Natural killer cell (primary cell): ENCODE results near the gene BRCA1. TPM values are rescaled to one million over a fixed set of nuclear protein-coding genes. Genes with fewer than 3 reads are reported as not detected.

ENCODE experiments used
- ATAC-seq, 3 donors: fragments of 150-1000 bp in 2 of 3; fragments of 200-7000 bp in 1 of 3; cut with Tn5 transposase; 1 replicate in 1 of 3; 2 replicates in 2 of 3; pipeline ENCODE4 v1.10.0; 2021; ENCODE audit warnings: mild to moderate bottlenecking in 2 of 3, moderate library complexity in 2 of 3
- DNase-seq, 2 donors: peaks; one replicate each; pipeline versions ENCODE4 v3.0.0 to v3.0.0-alpha.2; 2013 to 2021; ENCODE audit warnings: mixed read lengths in 1 of 2
- H3K27ac ChIP-seq: one replicate; pipeline ENCODE4 v1.5.1; 2013; ENCODE audit warnings: mild to moderate bottlenecking, low read length
- H3K27me3 ChIP-seq: one replicate; pipeline ENCODE4 v1.6.1; 2013; ENCODE audit warnings: low read length; ENCODE audit not compliant: control insufficient read depth, insufficient read depth
- H3K36me3 ChIP-seq: one replicate; pipeline ENCODE4 v1.6.1; 2013; ENCODE audit warnings: low read length; ENCODE audit not compliant: control insufficient read depth, insufficient read depth
- H3K4me1 ChIP-seq: one replicate; pipeline ENCODE4 v1.6.1; 2013; ENCODE audit warnings: low read length; ENCODE audit not compliant: control insufficient read depth, insufficient read depth
- H3K4me3 ChIP-seq: one replicate; pipeline ENCODE4 v1.5.1; 2013; ENCODE audit warnings: low read length
- H3K9me3 ChIP-seq: one replicate; pipeline ENCODE4 v1.6.1; 2013; ENCODE audit warnings: low read length; ENCODE audit not compliant: control insufficient read depth, insufficient read depth
- H3K27ac Mint-ChIP-seq, 2 donors: one replicate each; pipeline ENCODE4 v1.8.0; 2022; ENCODE audit warnings: mild to moderate bottlenecking in 2 of 2, mixed read lengths in 2 of 2, moderate library complexity in 1 of 2
- H3K27me3 Mint-ChIP-seq, 2 donors: one replicate each; pipeline ENCODE4 v1.8.0; 2022; ENCODE audit warnings: low read depth in 2 of 2, mixed read lengths in 2 of 2
- H3K36me3 Mint-ChIP-seq: one replicate; pipeline ENCODE4 v1.8.0; 2022; ENCODE audit warnings: mixed read lengths
- H3K4me1 Mint-ChIP-seq, 2 donors: one replicate each; pipeline ENCODE4 v1.8.0; 2022; ENCODE audit warnings: mixed read lengths in 2 of 2
- H3K4me3 Mint-ChIP-seq: one replicate; pipeline ENCODE4 v1.8.0; 2022; ENCODE audit warnings: mild to moderate bottlenecking, moderate library complexity, mixed read lengths
- H3K9me3 Mint-ChIP-seq, 2 donors: one replicate each; pipeline ENCODE4 v1.8.0; 2022; ENCODE audit warnings: mixed read lengths in 2 of 2
- WGBS: methylation state at CpG from one replicate; pipeline ENCODE4 v1.1.7; 2013; ENCODE audit warnings: missing lambda C conversion rate; ENCODE audit not compliant: insufficient coverage; 5-methylcytosine and 5-hydroxymethylcytosine counted together
- intact Hi-C: fragments of 100-400 bp; cut with micrococcal nuclease; formaldehyde crosslinking; loops from one replicate; pipeline ENCODE4 v1.14.2; 2022
- total RNA-seq, 4 donors: library from RNA; stranded (reverse); fragments of 120-200 nt in 1 of 4; gene quantifications; one replicate each; pipeline versions ENCODE4 v1.2.3 to v1.2.4, GENCODE V29; 2013 to 2022
- TF ChIP-seq, protein P1 (sequence below): fragments of 200-600 bp; IDR thresholded peaks from one replicate; pipeline ENCODE4 v1.8.0; 2022; ENCODE audit warnings: antibody characterized with exemption

The BRCA1 gene
- total RNA-seq, 3 donors from 2014 or later (not counting 1 experiment from before 2014, with no cell fraction given), result 5.7 to 9.9 (median 8.6) TPM

- Histone ChIP-seq H3K27me3 (no peaks in the 10 kb centered on the region), H3K4me3 (no peak overlapping the region), H3K36me3 (no peaks in the 10 kb centered on the region), H3K4me1 (no peaks in the 10 kb centered on the region), H3K9me3 (no peaks in the 10 kb centered on the region), H3K27ac (no peak overlapping the region)
- no peak for DNase-seq
- H3K4me1 Mint-ChIP-seq, result no peaks in the 10 kb centered on the region
- no peak overlapping the region for H3K4me3 Mint-ChIP-seq
- H3K27ac Mint-ChIP-seq, result no peak overlapping the region
- H3K36me3 Mint-ChIP-seq, result no peaks in the 10 kb centered on the region
- no peaks in the 10 kb centered on the region for H3K9me3 Mint-ChIP-seq
- intact Hi-C loops, result no loop called here
- WGBS, result 100% methylated on average over 1 of the region's 1 CpG
- no peaks in the 10 kb centered on the region for H3K27me3 Mint-ChIP-seq
- TF ChIP-seq, protein P1, sequence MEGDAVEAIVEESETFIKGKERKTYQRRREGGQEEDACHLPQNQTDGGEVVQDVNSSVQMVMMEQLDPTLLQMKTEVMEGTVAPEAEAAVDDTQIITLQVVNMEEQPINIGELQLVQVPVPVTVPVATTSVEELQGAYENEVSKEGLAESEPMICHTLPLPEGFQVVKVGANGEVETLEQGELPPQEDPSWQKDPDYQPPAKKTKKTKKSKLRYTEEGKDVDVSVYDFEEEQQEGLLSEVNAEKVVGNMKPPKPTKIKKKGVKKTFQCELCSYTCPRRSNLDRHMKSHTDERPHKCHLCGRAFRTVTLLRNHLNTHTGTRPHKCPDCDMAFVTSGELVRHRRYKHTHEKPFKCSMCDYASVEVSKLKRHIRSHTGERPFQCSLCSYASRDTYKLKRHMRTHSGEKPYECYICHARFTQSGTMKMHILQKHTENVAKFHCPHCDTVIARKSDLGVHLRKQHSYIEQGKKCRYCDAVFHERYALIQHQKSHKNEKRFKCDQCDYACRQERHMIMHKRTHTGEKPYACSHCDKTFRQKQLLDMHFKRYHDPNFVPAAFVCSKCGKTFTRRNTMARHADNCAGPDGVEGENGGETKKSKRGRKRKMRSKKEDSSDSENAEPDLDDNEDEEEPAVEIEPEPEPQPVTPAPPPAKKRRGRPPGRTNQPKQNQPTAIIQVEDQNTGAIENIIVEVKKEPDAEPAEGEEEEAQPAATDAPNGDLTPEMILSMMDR, result no peak
- ATAC-seq, result no peak
Measured at GRCh38 chr17:43051969-43052368, 73.2 kb downstream of the BRCA1 start.

DNA sequence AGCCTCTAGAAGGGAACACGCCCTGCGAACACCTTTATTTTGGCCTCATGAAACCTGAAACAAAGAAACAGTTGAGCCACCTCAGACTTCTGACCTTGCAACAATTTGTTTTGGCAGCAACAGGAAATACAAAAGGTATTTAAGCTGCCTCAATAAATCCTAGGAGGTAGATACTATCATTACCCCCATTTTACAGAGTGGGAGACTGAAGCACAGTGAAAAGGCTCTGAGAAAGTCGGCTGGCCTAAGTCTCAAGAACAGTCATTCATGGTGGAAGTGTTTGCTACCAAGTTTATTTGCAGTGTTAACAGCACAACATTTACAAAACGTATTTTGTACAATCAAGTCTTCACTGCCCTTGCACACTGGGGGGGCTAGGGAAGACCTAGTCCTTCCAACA lies 81.1 kb downstream of the BRCA1 start:
- H3K9me3 ChIP-seq, result no peaks in the 10 kb centered on the region
- ATAC-seq, result no peak
- no peaks in the 10 kb centered on the region for H3K9me3 Mint-ChIP-seq
- no peaks in the 10 kb centered on the region for H3K27me3 ChIP-seq
- H3K27me3 Mint-ChIP-seq, result no peaks in the 10 kb centered on the region
- no peaks in the 10 kb centered on the region for H3K36me3 Mint-ChIP-seq
- H3K4me3 ChIP-seq, result no peak overlapping the region
- H3K27ac Mint-ChIP-seq, result no peak overlapping the region
- no peak overlapping the region for H3K4me3 Mint-ChIP-seq
- no peak for DNase-seq
- H3K36me3 ChIP-seq, result no peaks in the 10 kb centered on the region
- TF ChIP-seq, protein P1, result no peak
- H3K27ac ChIP-seq, result no peak overlapping the region
- H3K4me1 Mint-ChIP-seq, result no peaks in the 10 kb centered on the region
- intact Hi-C loops, result no loop called here
- no peaks in the 10 kb centered on the region for H3K4me1 ChIP-seq
- WGBS, result 98% methylated on average over 3 of the region's 4 CpGs

GRCh38 chr17:43043307-43043706 lies 81.9 kb downstream of the BRCA1 start:
- ATAC-seq, result no peak
- no peaks in the 10 kb centered on the region for H3K9me3 Mint-ChIP-seq
- TF ChIP-seq, protein P1, result no peak
- intact Hi-C loops, result no loop called here
- no peak for DNase-seq
- H3K4me3 Mint-ChIP-seq, result no peak overlapping the region
- H3K9me3 ChIP-seq, result no peaks in the 10 kb centered on the region
- peak overlapping the region in 1 of 2 donors; percentile 7 for H3K27ac Mint-ChIP-seq
- no peaks in the 10 kb centered on the region for H3K27me3 ChIP-seq
- no peaks in the 10 kb centered on the region for H3K36me3 Mint-ChIP-seq
- no peaks in the 10 kb centered on the region for H3K4me1 ChIP-seq
- no peaks in the 10 kb centered on the region for H3K27me3 Mint-ChIP-seq
- no peak overlapping the region for H3K4me3 ChIP-seq
- no peaks in the 10 kb centered on the region for H3K4me1 Mint-ChIP-seq
- no peaks in the 10 kb centered on the region for H3K36me3 ChIP-seq
- H3K27ac ChIP-seq, result no peak overlapping the region

- H3K36me3 ChIP-seq, result no peaks in the 10 kb centered on the region
- no peak for ATAC-seq
- no peak overlapping the region for H3K27ac ChIP-seq
- 94% methylated on average over 5 of the region's 5 CpGs for WGBS
- intact Hi-C loops, result no loop called here
- H3K4me1 Mint-ChIP-seq, result no peaks in the 10 kb centered on the region
- no peaks in the 10 kb centered on the region for H3K27me3 ChIP-seq
- no peaks in the 10 kb centered on the region for H3K36me3 Mint-ChIP-seq
- H3K9me3 Mint-ChIP-seq, result no peaks in the 10 kb centered on the region
- H3K4me3 ChIP-seq, result no peak overlapping the region
- peak overlapping the region in 1 of 2 donors; percentile 5 for H3K27ac Mint-ChIP-seq
- H3K4me1 ChIP-seq, result no peaks in the 10 kb centered on the region
- H3K27me3 Mint-ChIP-seq, result no peaks in the 10 kb centered on the region
- TF ChIP-seq, protein P1, result no peak
- no peak for DNase-seq
- H3K9me3 ChIP-seq, result no peaks in the 10 kb centered on the region
- H3K4me3 Mint-ChIP-seq, result no peak overlapping the region
Measured at GRCh38 chr17:43042025-43042628, 83.0 kb downstream of the BRCA1 start.
